HFFc6 (cell line): Measurements from ENCODE around the gene CYP46A1. TPM values are rescaled to one million over a fixed set of nuclear protein-coding genes. Genes with fewer than 3 reads are reported as not detected.

ENCODE experiments used
- DNase-seq: peaks from one replicate; pipeline ENCODE4 v3.0.0-alpha.2; 2018
- H3K27ac Mint-ChIP-seq: 2 replicates; pipeline ENCODE4 v1.8.0; 2020; ENCODE audit warnings: mild to moderate bottlenecking, mixed read lengths
- H3K27me3 Mint-ChIP-seq: 2 replicates; pipeline ENCODE4 v1.8.0; 2021; ENCODE audit warnings: mild to moderate bottlenecking, moderate library complexity, mixed read lengths; ENCODE audit not compliant: insufficient read depth
- H3K36me3 Mint-ChIP-seq: 2 replicates; pipeline ENCODE4 v1.8.0; 2021; ENCODE audit warnings: low read depth, mixed read lengths
- H3K4me1 Mint-ChIP-seq: 2 replicates; pipeline ENCODE4 v1.8.0; 2020; ENCODE audit warnings: low read depth, mixed read lengths
- H3K4me3 Mint-ChIP-seq: 2 replicates; pipeline ENCODE4 v1.8.0; 2020; ENCODE audit warnings: mild to moderate bottlenecking, moderate library complexity, mixed read lengths
- H3K9me3 Mint-ChIP-seq: 2 replicates; pipeline ENCODE4 v1.8.0; 2020; ENCODE audit warnings: mild to moderate bottlenecking, mixed read lengths
- CTCF ChIP-seq: fragments of 200-600 bp; sonication (generic); IDR thresholded peaks from 2 replicates; pipeline ENCODE4 v1.5.0; 2021; ENCODE audit warnings: antibody characterized with exemption, mild to moderate bottlenecking
- total RNA-seq, 6 experiments: library from RNA; stranded (reverse); fragmentation: NEBNext Ultra II Directional; extraction: Animal tissue kit (Norgen Biotek cat#: 25700); gene quantifications; 2 replicates in 1 of 6; 3 replicates in 5 of 6; pipeline ENCODE4 v1.2.3, GENCODE V29; 2021

CYP46A1 gene
- total RNA-seq, 6 experiments from 2014 or later: 0.28 to 0.62 (median 0.49) TPM

GRCh38 chr14:99728981-99729451 lies 44.9 kb downstream of the CYP46A1 start:
- no peak for TF ChIP-seq CTCF
- Mint-ChIP-seq H3K4me1 (no peaks in the 10 kb centered on the region), H3K9me3 (no peaks in the 10 kb centered on the region), H3K27me3 (peaks cover 18% of the 10 kb centered on the region), H3K36me3 (no peaks in the 10 kb centered on the region), H3K27ac (no peak overlapping the region), H3K4me3 (no peak overlapping the region)
- DNase-seq: no peak

- H3K36me3 Mint-ChIP-seq: no peaks in the 10 kb centered on the region
- peak; percentile 96 for TF ChIP-seq CTCF
- peak; percentile 24 for DNase-seq
- H3K4me1 Mint-ChIP-seq: no peaks in the 10 kb centered on the region
- H3K27ac Mint-ChIP-seq: no peak overlapping the region
- H3K9me3 Mint-ChIP-seq: no peaks in the 10 kb centered on the region
- peaks cover 18% of the 10 kb centered on the region for H3K27me3 Mint-ChIP-seq
- peak overlapping the region; percentile 69 for H3K4me3 Mint-ChIP-seq
These were observed 46.1 kb downstream of the CYP46A1 start for GRCh38 chr14:99729991-99730875.

GRCh38 chr14:99730876-99731546 lies 46.9 kb downstream of the CYP46A1 start:
- Mint-ChIP-seq H3K27ac (no peak overlapping the region), H3K4me3 (peak overlapping the region; percentile 69), H3K4me1 (no peaks in the 10 kb centered on the region), H3K27me3 (peaks cover 17% of the 10 kb centered on the region), H3K9me3 (no peaks in the 10 kb centered on the region), H3K36me3 (no peaks in the 10 kb centered on the region)
- TF ChIP-seq CTCF: no peak
- no peak for DNase-seq

GRCh38 chr14:99731547-99732435 lies 47.7 kb downstream of the CYP46A1 start:
- H3K4me3 Mint-ChIP-seq: no peak overlapping the region
- no peak for DNase-seq
- H3K27ac Mint-ChIP-seq: no peak overlapping the region
- peaks cover 2% of the 10 kb centered on the region for H3K4me1 Mint-ChIP-seq
- TF ChIP-seq CTCF: no peak
- no peaks in the 10 kb centered on the region for H3K36me3 Mint-ChIP-seq
- H3K27me3 Mint-ChIP-seq: peaks cover 13% of the 10 kb centered on the region
- H3K9me3 Mint-ChIP-seq: no peaks in the 10 kb centered on the region
